Liver (tissue), 9 donors: ENCODE results near the gene GSAP. TPM values are rescaled to one million over a fixed set of nuclear protein-coding genes. Genes with fewer than 3 reads are reported as not detected.

ENCODE experiments used
- DNase-seq: peaks from one replicate; pipeline ENCODE4 v3.0.0-alpha.2; 2017; ENCODE audit warnings: low spot score
- H3K27ac ChIP-seq, 2 donors: one replicate each; pipeline ENCODE4 v1.7.0; 2013; ENCODE audit warnings: inconsistent platforms in 2 of 2, low read length in 2 of 2, control low read depth in 1 of 2, low read depth in 1 of 2, mild to moderate bottlenecking in 1 of 2
- H3K27me3 ChIP-seq, 4 donors: one replicate each; pipeline versions ENCODE4 v1.6.1 to v1.7.0; 2013; ENCODE audit warnings: low read length in 3 of 4, inconsistent platforms in 1 of 4, mild to moderate bottlenecking in 1 of 4, moderate library complexity in 1 of 4; ENCODE audit not compliant: control insufficient read depth in 4 of 4, insufficient read depth in 4 of 4
- H3K36me3 ChIP-seq, 4 donors: one replicate each; pipeline versions ENCODE4 v1.6.1 to v1.7.0; 2013; ENCODE audit warnings: low read length in 3 of 4, mild to moderate bottlenecking in 3 of 4, low read depth in 1 of 4, moderate library complexity in 1 of 4; ENCODE audit not compliant: control insufficient read depth in 4 of 4, insufficient read depth in 3 of 4
- H3K4me1 ChIP-seq, 4 donors: one replicate each; pipeline versions ENCODE4 v1.6.1 to v1.7.0; 2013; ENCODE audit warnings: low read length in 3 of 4, mild to moderate bottlenecking in 3 of 4, moderate library complexity in 1 of 4; ENCODE audit not compliant: control insufficient read depth in 4 of 4, insufficient read depth in 4 of 4
- H3K4me3 ChIP-seq, 3 donors: one replicate each; pipeline versions ENCODE4 v1.6.1 to v1.7.0; 2013; ENCODE audit warnings: low read length in 3 of 3, control low read depth in 1 of 3, low read depth in 1 of 3, mild to moderate bottlenecking in 1 of 3
- H3K9ac ChIP-seq, 2 donors: one replicate each; pipeline ENCODE4 v1.7.0; 2013; ENCODE audit warnings: low read length in 2 of 2, mild to moderate bottlenecking in 2 of 2, moderate library complexity in 2 of 2, control low read depth in 1 of 2, low read depth in 1 of 2
- H3K9me3 ChIP-seq, 4 donors: one replicate each; pipeline versions ENCODE4 v1.6.1 to v1.7.0; 2013; ENCODE audit warnings: low read length in 3 of 4; ENCODE audit not compliant: control insufficient read depth in 4 of 4
- EGR1 ChIP-seq, 2 donors: IDR thresholded peaks; 2 replicates each; pipeline ENCODE4 v1.6.1; 2016 to 2018; ENCODE audit warnings: antibody characterized with exemption in 2 of 2, low read depth in 2 of 2
- FOXA1 ChIP-seq: IDR thresholded peaks from 2 replicates; pipeline ENCODE4 v1.6.1; 2016; ENCODE audit warnings: antibody characterized with exemption
- FOXA2 ChIP-seq: IDR thresholded peaks from 2 replicates; pipeline ENCODE4 v1.6.1; 2016; ENCODE audit warnings: antibody characterized with exemption
- HNF4A ChIP-seq, 2 donors: conservative IDR thresholded peaks; 2 replicates each; pipeline ENCODE4 v1.6.1; 2016; ENCODE audit warnings: antibody characterized with exemption in 2 of 2, mild to moderate bottlenecking in 2 of 2
- HNF4G ChIP-seq: IDR thresholded peaks from 2 replicates; pipeline ENCODE4 v1.6.1; 2016; ENCODE audit warnings: antibody characterized with exemption
- JUND ChIP-seq, 2 donors: IDR thresholded peaks; 2 replicates each; pipeline ENCODE4 v1.6.1; 2016; ENCODE audit warnings: antibody characterized with exemption in 2 of 2
- RXRA ChIP-seq, 2 donors: IDR thresholded peaks; 2 replicates each; pipeline ENCODE4 v1.6.1; 2017 to 2018; ENCODE audit warnings: antibody characterized with exemption in 2 of 2, mild to moderate bottlenecking in 1 of 2
- SP1 ChIP-seq: IDR thresholded peaks from 2 replicates; pipeline ENCODE4 v1.6.1; 2018; ENCODE audit warnings: antibody characterized with exemption, mild to moderate bottlenecking
- TAF1 ChIP-seq: conservative IDR thresholded peaks from 2 replicates; pipeline ENCODE4 v1.6.1; 2016; ENCODE audit warnings: antibody characterized with exemption, mild to moderate bottlenecking
- YY1 ChIP-seq: IDR thresholded peaks from 2 replicates; pipeline ENCODE4 v1.6.1; 2016; ENCODE audit warnings: antibody characterized with exemption, mild to moderate bottlenecking
- WGBS: extraction: QIAGEN DNeasy Blood & Tissue Kit; methylation state at CpG from one replicate; pipeline ENCODE4 v1.1.7; 2013; 5-methylcytosine and 5-hydroxymethylcytosine counted together
- polyA plus RNA-seq, 2 donors: library from polyadenylated mRNA; stranded (reverse) in 1 of 2; unstranded in 1 of 2; fragments of 200-250 nt in 1 of 2; fragments of >200 nt in 1 of 2; fragmentation: Nextera tagmentation in 1 of 2; extraction: Ambion mirVana in 1 of 2; gene quantifications; one replicate each; pipeline versions ENCODE4 v1.2.1 to v1.2.3, GENCODE V29; 2013 to 2015
- total RNA-seq, 2 donors: library from RNA; depleted of rRNA; stranded (reverse); fragments of >200 nt; gene quantifications; one replicate each; pipeline ENCODE4 v1.2.3, GENCODE V29; 2014
- TF ChIP-seq, protein P1 (sequence below): IDR thresholded peaks from 2 replicates; pipeline ENCODE4 v1.6.1; 2016; ENCODE audit warnings: antibody characterized with exemption, mild to moderate bottlenecking
- TF ChIP-seq, protein P2 (sequence below): IDR thresholded peaks from 2 replicates; pipeline ENCODE4 v1.6.1; 2016; ENCODE audit warnings: antibody characterized with exemption
- TF ChIP-seq, protein P3 (sequence below): IDR thresholded peaks from 2 replicates; pipeline ENCODE4 v1.6.1; 2016; ENCODE audit warnings: antibody characterized with exemption
- TF ChIP-seq, protein P4 (sequence below): fragments of 150-350 bp; IDR thresholded peaks from 2 replicates; pipeline ENCODE4 v1.5.1; 2017; ENCODE audit warnings: improper control_type of control experiment, low read depth, low read length; ENCODE audit not compliant: missing input control
- TF ChIP-seq, protein P5 (sequence below): IDR thresholded peaks from 2 replicates; pipeline ENCODE4 v1.6.1; 2016; ENCODE audit warnings: antibody characterized with exemption
- donor health status: healthy.
- donor health status: healthy.
- donor health status: healthy.
- donor health status: healthy.
- donor health status: healthy.

GSAP gene
- total and polyA plus RNA-seq, 4 donors = 4.1 to 30.9 (median 17.7) TPM

DNA sequence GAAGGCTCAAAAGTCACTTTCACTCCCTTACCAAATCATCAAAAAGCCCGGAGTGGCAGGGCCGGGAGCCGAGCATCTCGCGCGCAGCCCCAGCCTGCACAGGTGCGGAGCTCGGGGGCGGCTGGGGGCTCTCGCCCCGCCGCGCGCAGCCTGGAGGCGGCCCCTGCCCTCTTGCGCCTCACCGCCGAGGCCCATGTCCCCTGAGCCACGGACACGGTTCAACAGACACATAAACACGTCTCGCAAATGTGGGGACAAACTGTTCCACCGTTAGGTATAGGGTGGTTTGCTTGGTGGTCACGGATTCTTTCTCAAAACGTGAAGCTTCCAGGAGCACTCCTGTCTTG, 700 bp downstream of the GSAP start:
- Histone ChIP-seq H3K9ac (peak overlapping the region; percentile 49 to 94), H3K4me3 (peak overlapping the region; percentile 91 to 93 (median 91)), H3K36me3 (no peaks in the 10 kb centered on the region), H3K27me3 (no peaks in the 10 kb centered on the region), H3K4me1 (peaks cover 0 to 37% (median 10%) of the 10 kb centered on the region in 4 donors), H3K27ac (peak overlapping the region; percentile 89 to 95), H3K9me3 (no peaks in the 10 kb centered on the region)
- DNase-seq = peak; percentile 38
- 2% methylated on average over 25 of the region's 25 CpGs for WGBS
- TF ChIP-seq, protein P1, sequence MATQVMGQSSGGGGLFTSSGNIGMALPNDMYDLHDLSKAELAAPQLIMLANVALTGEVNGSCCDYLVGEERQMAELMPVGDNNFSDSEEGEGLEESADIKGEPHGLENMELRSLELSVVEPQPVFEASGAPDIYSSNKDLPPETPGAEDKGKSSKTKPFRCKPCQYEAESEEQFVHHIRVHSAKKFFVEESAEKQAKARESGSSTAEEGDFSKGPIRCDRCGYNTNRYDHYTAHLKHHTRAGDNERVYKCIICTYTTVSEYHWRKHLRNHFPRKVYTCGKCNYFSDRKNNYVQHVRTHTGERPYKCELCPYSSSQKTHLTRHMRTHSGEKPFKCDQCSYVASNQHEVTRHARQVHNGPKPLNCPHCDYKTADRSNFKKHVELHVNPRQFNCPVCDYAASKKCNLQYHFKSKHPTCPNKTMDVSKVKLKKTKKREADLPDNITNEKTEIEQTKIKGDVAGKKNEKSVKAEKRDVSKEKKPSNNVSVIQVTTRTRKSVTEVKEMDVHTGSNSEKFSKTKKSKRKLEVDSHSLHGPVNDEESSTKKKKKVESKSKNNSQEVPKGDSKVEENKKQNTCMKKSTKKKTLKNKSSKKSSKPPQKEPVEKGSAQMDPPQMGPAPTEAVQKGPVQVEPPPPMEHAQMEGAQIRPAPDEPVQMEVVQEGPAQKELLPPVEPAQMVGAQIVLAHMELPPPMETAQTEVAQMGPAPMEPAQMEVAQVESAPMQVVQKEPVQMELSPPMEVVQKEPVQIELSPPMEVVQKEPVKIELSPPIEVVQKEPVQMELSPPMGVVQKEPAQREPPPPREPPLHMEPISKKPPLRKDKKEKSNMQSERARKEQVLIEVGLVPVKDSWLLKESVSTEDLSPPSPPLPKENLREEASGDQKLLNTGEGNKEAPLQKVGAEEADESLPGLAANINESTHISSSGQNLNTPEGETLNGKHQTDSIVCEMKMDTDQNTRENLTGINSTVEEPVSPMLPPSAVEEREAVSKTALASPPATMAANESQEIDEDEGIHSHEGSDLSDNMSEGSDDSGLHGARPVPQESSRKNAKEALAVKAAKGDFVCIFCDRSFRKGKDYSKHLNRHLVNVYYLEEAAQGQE = no peak
- TF ChIP-seq JUND (IDR thresholded peaks at IDR 0.05) (no peak), YY1 (no peak)
- TF ChIP-seq, protein P2, sequence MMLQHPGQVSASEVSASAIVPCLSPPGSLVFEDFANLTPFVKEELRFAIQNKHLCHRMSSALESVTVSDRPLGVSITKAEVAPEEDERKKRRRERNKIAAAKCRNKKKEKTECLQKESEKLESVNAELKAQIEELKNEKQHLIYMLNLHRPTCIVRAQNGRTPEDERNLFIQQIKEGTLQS = no peak
- TF ChIP-seq, protein P3, sequence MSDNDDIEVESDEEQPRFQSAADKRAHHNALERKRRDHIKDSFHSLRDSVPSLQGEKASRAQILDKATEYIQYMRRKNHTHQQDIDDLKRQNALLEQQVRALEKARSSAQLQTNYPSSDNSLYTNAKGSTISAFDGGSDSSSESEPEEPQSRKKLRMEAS = no peak

DNA sequence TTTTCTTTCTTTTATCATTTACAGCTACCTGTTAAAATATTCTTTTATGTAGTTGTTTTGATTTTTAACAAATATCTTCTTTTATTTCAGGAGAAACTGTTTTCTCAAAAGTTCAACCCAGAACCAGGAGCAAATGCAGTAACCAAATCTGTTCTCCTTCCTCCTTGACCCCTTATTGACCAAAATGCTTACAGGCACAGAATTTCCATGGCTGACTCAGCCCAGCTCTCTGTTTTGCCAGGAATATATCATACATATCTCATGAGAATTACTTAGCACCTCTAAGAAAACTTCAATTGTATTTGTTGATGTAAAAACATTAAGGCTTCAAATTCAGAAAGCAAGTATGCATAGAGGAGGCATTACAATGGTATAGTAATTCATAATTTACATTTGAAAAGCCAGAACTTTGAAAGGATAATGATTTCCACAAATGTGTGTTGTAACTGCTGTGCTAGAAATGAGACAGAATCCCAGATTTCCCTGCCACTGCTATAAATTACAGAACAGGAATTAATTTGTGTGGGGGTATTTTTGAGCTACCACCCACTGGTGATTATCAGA, 2.2 kb downstream of the GSAP start:
- TF ChIP-seq FOXA1 (no peak), HNF4A (conservative IDR thresholded peaks at IDR 0.05) (no peak), YY1 (no peak), FOXA2 (no peak), JUND (IDR thresholded peaks at IDR 0.05) (no peak), SP1 (no peak), EGR1 (IDR thresholded peaks at IDR 0.05; ENCODE audit: low read depth in 2 of 2) (no peak), RXRA (IDR thresholded peaks at IDR 0.05) (no peak), TAF1 (no peak), HNF4G (no peak)
- TF ChIP-seq, protein P4, sequence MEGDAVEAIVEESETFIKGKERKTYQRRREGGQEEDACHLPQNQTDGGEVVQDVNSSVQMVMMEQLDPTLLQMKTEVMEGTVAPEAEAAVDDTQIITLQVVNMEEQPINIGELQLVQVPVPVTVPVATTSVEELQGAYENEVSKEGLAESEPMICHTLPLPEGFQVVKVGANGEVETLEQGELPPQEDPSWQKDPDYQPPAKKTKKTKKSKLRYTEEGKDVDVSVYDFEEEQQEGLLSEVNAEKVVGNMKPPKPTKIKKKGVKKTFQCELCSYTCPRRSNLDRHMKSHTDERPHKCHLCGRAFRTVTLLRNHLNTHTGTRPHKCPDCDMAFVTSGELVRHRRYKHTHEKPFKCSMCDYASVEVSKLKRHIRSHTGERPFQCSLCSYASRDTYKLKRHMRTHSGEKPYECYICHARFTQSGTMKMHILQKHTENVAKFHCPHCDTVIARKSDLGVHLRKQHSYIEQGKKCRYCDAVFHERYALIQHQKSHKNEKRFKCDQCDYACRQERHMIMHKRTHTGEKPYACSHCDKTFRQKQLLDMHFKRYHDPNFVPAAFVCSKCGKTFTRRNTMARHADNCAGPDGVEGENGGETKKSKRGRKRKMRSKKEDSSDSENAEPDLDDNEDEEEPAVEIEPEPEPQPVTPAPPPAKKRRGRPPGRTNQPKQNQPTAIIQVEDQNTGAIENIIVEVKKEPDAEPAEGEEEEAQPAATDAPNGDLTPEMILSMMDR = no peak
- TF ChIP-seq, protein P5, sequence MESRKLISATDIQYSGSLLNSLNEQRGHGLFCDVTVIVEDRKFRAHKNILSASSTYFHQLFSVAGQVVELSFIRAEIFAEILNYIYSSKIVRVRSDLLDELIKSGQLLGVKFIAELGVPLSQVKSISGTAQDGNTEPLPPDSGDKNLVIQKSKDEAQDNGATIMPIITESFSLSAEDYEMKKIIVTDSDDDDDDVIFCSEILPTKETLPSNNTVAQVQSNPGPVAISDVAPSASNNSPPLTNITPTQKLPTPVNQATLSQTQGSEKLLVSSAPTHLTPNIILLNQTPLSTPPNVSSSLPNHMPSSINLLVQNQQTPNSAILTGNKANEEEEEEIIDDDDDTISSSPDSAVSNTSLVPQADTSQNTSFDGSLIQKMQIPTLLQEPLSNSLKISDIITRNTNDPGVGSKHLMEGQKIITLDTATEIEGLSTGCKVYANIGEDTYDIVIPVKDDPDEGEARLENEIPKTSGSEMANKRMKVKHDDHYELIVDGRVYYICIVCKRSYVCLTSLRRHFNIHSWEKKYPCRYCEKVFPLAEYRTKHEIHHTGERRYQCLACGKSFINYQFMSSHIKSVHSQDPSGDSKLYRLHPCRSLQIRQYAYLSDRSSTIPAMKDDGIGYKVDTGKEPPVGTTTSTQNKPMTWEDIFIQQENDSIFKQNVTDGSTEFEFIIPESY = no peak
- TF ChIP-seq, protein P1 = no peak
- TF ChIP-seq, protein P2 = no peak
- peaks cover 1 to 51% (median 13%) of the 10 kb centered on the region in 4 donors for H3K4me1 ChIP-seq
- no peak for DNase-seq
- peak overlapping the region; percentile 13 to 54 for H3K27ac ChIP-seq
- no peaks in the 10 kb centered on the region for H3K36me3 ChIP-seq
- no peaks in the 10 kb centered on the region for H3K27me3 ChIP-seq
- no peak overlapping the region for H3K4me3 ChIP-seq
- H3K9me3 ChIP-seq = no peaks in the 10 kb centered on the region
- no peak overlapping the region for H3K9ac ChIP-seq
